Loucy (cell line): Measurements from ENCODE around the gene PTBP1.

Source experiments
- EZH2phosphoT487 ChIP-seq: fragments of 200-600 bp; IDR thresholded peaks from 2 replicates; pipeline ENCODE4 v1.6.1; 2018; ENCODE audit warnings: antibody characterized with exemption, mild to moderate bottlenecking, moderate library complexity, borderline replicate concordance
- TF ChIP-seq, protein P1 (sequence below): fragments of 200-600 bp; sonication (generic); conservative IDR thresholded peaks from 2 replicates; pipeline ENCODE4 v1.5.1; 2014; ENCODE audit warnings: mild to moderate bottlenecking, antibody characterized with exemption, low read length

DNA sequence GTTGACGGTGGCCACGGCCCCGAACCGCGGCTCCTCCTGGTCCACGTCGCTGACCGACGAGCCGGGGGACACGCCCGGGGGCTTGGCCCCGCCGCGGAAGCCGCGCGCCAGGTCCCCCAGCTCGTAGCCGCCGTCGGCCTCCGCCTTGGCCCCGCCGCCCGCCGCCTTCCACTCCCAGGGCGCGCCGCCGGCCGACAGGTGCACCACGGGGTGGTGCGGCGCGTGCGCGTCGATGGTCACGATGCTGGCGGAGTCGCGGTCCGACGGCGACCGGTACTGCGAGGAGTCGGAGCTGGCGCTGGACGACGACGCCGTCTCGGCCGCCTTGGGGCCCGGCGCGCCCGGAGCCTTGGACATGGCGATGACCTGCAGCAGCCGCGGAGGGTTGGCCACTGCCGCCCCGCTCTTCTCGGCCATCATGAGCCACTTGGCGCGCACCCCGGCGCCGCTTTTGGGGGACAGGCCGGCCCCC is 15.5 kb downstream of the PTBP1 start:
- TF ChIP-seq, protein P1, sequence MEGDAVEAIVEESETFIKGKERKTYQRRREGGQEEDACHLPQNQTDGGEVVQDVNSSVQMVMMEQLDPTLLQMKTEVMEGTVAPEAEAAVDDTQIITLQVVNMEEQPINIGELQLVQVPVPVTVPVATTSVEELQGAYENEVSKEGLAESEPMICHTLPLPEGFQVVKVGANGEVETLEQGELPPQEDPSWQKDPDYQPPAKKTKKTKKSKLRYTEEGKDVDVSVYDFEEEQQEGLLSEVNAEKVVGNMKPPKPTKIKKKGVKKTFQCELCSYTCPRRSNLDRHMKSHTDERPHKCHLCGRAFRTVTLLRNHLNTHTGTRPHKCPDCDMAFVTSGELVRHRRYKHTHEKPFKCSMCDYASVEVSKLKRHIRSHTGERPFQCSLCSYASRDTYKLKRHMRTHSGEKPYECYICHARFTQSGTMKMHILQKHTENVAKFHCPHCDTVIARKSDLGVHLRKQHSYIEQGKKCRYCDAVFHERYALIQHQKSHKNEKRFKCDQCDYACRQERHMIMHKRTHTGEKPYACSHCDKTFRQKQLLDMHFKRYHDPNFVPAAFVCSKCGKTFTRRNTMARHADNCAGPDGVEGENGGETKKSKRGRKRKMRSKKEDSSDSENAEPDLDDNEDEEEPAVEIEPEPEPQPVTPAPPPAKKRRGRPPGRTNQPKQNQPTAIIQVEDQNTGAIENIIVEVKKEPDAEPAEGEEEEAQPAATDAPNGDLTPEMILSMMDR, result no peak
- no peak for TF ChIP-seq EZH2phosphoT487
